ENCODE data around the gene SPATA24. TPM values are rescaled to one million over a fixed set of nuclear protein-coding genes. Genes with fewer than 3 reads are reported as not detected.

SPATA24 gene
- total and polyA plus RNA-seq, 4 donors, result 1.8 to 2.7 (median 2.5) TPM

DNA sequence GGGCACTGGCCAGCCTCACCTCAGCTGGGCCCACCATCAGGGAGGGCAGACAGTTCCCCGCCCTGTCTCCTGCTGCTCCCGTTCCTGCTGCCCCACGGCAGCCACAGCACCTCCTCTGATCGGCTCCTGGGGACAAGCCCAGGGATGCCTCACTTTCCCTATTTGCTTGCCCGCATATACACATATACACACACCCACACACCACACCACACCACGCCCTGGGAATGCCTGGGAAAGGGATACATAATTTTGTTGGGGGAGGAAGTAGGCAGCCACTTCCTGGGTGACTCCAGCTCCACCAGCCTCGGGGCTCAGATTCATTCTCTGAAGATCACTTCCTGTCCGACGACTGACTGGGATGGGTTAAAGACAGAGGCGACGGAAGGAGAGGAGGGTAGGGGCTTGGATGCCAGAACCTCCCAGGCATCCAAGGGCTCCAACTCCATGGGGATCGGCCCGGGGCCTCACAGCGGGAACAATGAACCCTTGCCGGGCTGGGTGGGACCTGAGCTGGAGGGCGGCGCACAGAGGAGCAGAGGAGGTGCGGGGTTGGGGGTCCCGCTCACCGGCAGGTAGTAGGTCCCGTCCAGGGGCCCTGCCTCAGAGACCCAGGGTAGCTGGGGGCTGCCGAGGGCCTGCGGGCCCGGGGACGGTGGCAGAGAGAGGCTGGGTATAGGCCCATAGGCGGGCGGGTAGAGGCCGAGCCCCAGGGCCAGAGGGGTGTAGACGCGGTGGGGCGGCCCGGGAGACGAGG lies 12.1 kb downstream of the SPATA24 start:
- H3K36me3 ChIP-seq (ENCODE audit: control insufficient read depth in 4 of 4, insufficient read depth in 3 of 4, low read depth in 1 of 4, low read length in 3 of 4), result peaks cover 0 to under 1% (median 0%) of the 10 kb centered on the region in 4 donors
- H3K27ac ChIP-seq (ENCODE audit: low read depth in 1 of 2, low read length in 2 of 2), result no peak overlapping the region
- H3K9ac ChIP-seq (ENCODE audit: low read depth in 1 of 2, low read length in 2 of 2), result no peak overlapping the region
- no peaks in the 10 kb centered on the region for H3K9me3 ChIP-seq (ENCODE audit: control insufficient read depth in 4 of 4, low read length in 3 of 4)
- H3K4me3 ChIP-seq (ENCODE audit: low read depth in 1 of 3, low read length in 3 of 3), result no peak overlapping the region
- no peak for DNase-seq (ENCODE audit: low spot score)
- peaks cover 9 to 19% (median 17%) of the 10 kb centered on the region in 4 donors for H3K4me1 ChIP-seq (ENCODE audit: control insufficient read depth in 4 of 4, insufficient read depth in 4 of 4, low read length in 3 of 4)
- TF ChIP-seq, protein P1, sequence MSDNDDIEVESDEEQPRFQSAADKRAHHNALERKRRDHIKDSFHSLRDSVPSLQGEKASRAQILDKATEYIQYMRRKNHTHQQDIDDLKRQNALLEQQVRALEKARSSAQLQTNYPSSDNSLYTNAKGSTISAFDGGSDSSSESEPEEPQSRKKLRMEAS (IDR thresholded peaks at IDR 0.05), result no peak
- TF ChIP-seq FOXA1 (IDR thresholded peaks at IDR 0.05) (no peak), FOXA2 (IDR thresholded peaks at IDR 0.05) (no peak), TAF1 (conservative IDR thresholded peaks at IDR 0.05) (no peak), YY1 (IDR thresholded peaks at IDR 0.05) (no peak), SP1 (IDR thresholded peaks at IDR 0.05) (no peak), RAD21 (IDR thresholded peaks at IDR 0.05) (no peak), JUND (IDR thresholded peaks at IDR 0.05) (no peak)
- TF ChIP-seq, protein P2, sequence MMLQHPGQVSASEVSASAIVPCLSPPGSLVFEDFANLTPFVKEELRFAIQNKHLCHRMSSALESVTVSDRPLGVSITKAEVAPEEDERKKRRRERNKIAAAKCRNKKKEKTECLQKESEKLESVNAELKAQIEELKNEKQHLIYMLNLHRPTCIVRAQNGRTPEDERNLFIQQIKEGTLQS (IDR thresholded peaks at IDR 0.05), result no peak
- peaks cover 0 to 3% (median 0%) of the 10 kb centered on the region in 4 donors for H3K27me3 ChIP-seq (ENCODE audit: control insufficient read depth in 4 of 4, insufficient read depth in 4 of 4, low read length in 3 of 4)
- 67% methylated on average over 33 of the region's 33 CpGs for WGBS

DNA sequence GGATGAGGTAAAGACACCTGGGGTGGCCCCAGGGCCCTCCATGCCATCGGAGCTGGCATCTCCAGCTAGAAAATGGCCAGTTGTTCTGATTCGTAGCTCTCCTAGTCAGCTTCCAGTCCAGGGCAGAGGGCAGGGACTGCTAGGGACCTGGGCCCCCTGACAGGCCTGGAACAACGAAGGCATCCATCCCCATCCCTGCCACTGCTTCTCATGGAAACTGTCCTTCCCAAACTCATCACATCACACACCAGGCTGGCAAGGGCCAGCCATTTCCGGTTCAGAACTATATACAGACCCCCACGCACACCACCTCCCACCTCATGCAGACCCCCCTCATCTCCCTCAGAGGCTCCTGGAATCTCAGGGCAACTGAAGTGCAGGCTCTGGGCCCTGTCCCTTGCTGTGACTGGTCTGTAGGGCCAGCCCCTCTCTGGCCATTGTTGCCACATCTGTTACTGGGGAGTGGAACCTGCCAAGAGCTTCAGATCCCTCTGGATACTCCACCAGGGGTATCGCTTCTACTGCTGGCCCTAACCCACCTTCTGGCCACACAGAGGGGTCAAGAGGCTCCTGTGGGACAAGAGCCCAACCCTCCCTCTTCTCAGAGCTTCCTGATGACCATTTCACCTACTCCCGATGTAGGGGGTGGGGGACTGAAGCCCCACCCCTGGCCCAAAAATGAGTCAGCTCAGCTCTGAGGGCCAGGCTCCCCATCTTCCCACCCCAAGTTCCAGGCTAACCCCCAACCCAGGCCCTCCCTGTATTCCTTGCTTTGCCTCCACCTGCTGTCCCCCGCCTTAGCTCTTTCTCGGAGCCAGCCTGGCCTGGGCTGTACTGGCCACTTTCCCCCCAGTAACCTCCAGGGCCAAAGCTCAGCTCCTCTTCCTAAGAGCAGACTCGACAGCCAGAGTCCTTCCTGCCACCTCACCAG lies 13.0 kb downstream of the SPATA24 start:
- no peak overlapping the region for H3K9ac ChIP-seq (ENCODE audit: low read depth in 1 of 2, low read length in 2 of 2)
- WGBS, result 88% methylated on average over 10 of the region's 10 CpGs
- TF ChIP-seq JUND (IDR thresholded peaks at IDR 0.05) (no peak), YY1 (IDR thresholded peaks at IDR 0.05) (no peak), FOXA2 (IDR thresholded peaks at IDR 0.05) (no peak), RXRA (IDR thresholded peaks at IDR 0.05) (no peak), GABPA (IDR thresholded peaks at IDR 0.05 in 1 of 2, conservative IDR thresholded peaks at IDR 0.05 in 1 of 2) (no peak), TAF1 (conservative IDR thresholded peaks at IDR 0.05) (no peak), HNF4A (conservative IDR thresholded peaks at IDR 0.05) (no peak), HNF4G (IDR thresholded peaks at IDR 0.05) (no peak), NR2F2 (IDR thresholded peaks at IDR 0.05) (no peak), EGR1 (IDR thresholded peaks at IDR 0.05; ENCODE audit: low read depth in 2 of 2) (no peak)
- TF ChIP-seq, protein P3, sequence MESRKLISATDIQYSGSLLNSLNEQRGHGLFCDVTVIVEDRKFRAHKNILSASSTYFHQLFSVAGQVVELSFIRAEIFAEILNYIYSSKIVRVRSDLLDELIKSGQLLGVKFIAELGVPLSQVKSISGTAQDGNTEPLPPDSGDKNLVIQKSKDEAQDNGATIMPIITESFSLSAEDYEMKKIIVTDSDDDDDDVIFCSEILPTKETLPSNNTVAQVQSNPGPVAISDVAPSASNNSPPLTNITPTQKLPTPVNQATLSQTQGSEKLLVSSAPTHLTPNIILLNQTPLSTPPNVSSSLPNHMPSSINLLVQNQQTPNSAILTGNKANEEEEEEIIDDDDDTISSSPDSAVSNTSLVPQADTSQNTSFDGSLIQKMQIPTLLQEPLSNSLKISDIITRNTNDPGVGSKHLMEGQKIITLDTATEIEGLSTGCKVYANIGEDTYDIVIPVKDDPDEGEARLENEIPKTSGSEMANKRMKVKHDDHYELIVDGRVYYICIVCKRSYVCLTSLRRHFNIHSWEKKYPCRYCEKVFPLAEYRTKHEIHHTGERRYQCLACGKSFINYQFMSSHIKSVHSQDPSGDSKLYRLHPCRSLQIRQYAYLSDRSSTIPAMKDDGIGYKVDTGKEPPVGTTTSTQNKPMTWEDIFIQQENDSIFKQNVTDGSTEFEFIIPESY (IDR thresholded peaks at IDR 0.05), result no peak
- TF ChIP-seq, protein P4, sequence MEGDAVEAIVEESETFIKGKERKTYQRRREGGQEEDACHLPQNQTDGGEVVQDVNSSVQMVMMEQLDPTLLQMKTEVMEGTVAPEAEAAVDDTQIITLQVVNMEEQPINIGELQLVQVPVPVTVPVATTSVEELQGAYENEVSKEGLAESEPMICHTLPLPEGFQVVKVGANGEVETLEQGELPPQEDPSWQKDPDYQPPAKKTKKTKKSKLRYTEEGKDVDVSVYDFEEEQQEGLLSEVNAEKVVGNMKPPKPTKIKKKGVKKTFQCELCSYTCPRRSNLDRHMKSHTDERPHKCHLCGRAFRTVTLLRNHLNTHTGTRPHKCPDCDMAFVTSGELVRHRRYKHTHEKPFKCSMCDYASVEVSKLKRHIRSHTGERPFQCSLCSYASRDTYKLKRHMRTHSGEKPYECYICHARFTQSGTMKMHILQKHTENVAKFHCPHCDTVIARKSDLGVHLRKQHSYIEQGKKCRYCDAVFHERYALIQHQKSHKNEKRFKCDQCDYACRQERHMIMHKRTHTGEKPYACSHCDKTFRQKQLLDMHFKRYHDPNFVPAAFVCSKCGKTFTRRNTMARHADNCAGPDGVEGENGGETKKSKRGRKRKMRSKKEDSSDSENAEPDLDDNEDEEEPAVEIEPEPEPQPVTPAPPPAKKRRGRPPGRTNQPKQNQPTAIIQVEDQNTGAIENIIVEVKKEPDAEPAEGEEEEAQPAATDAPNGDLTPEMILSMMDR (IDR thresholded peaks at IDR 0.05; ENCODE audit: low read depth, low read length, missing input control), result no peak
- TF ChIP-seq, protein P1 (IDR thresholded peaks at IDR 0.05), result no peak
- TF ChIP-seq, protein P2 (IDR thresholded peaks at IDR 0.05), result no peak
- no peak for DNase-seq (ENCODE audit: low spot score)
- H3K27ac ChIP-seq (ENCODE audit: low read depth in 1 of 2, low read length in 2 of 2), result no peak overlapping the region
- H3K27me3 ChIP-seq (ENCODE audit: control insufficient read depth in 4 of 4, insufficient read depth in 4 of 4, low read length in 3 of 4), result peaks cover 0 to 3% (median 0%) of the 10 kb centered on the region in 4 donors
- H3K9me3 ChIP-seq (ENCODE audit: control insufficient read depth in 4 of 4, low read length in 3 of 4), result no peaks in the 10 kb centered on the region
- H3K4me3 ChIP-seq (ENCODE audit: low read depth in 1 of 3, low read length in 3 of 3), result no peak overlapping the region
- no peaks in the 10 kb centered on the region for H3K36me3 ChIP-seq (ENCODE audit: control insufficient read depth in 4 of 4, insufficient read depth in 3 of 4, low read depth in 1 of 4, low read length in 3 of 4)
- peaks cover 9 to 21% (median 20%) of the 10 kb centered on the region in 4 donors for H3K4me1 ChIP-seq (ENCODE audit: control insufficient read depth in 4 of 4, insufficient read depth in 4 of 4, low read length in 3 of 4)
